ENCODE results near the gene BCAS3. TPM values are rescaled to one million over a fixed set of nuclear protein-coding genes. Genes with fewer than 3 reads are reported as not detected.

BCAS3 gene
- total and polyA plus RNA-seq, 4 donors = 5.8 to 24.6 (median 10.1) TPM

GRCh38 chr17:60862482-60862881 lies 184.8 kb downstream of the BCAS3 start:
- no peaks in the 10 kb centered on the region for H3K4me1 ChIP-seq (ENCODE audit: control insufficient read depth in 4 of 4, insufficient read depth in 4 of 4, low read length in 3 of 4)
- no peaks in the 10 kb centered on the region for H3K27me3 ChIP-seq (ENCODE audit: control insufficient read depth in 4 of 4, insufficient read depth in 4 of 4, low read length in 3 of 4)
- DNase-seq (ENCODE audit: low spot score) = no peak
- no peak overlapping the region for H3K9ac ChIP-seq (ENCODE audit: low read depth in 1 of 2, low read length in 2 of 2)
- H3K27ac ChIP-seq (ENCODE audit: low read depth in 1 of 2, low read length in 2 of 2) = no peak overlapping the region
- no peaks in the 10 kb centered on the region for H3K36me3 ChIP-seq (ENCODE audit: control insufficient read depth in 4 of 4, insufficient read depth in 3 of 4, low read depth in 1 of 4, low read length in 3 of 4)
- H3K4me3 ChIP-seq (ENCODE audit: low read depth in 1 of 3, low read length in 3 of 3) = no peak overlapping the region
- TF ChIP-seq, protein P1, sequence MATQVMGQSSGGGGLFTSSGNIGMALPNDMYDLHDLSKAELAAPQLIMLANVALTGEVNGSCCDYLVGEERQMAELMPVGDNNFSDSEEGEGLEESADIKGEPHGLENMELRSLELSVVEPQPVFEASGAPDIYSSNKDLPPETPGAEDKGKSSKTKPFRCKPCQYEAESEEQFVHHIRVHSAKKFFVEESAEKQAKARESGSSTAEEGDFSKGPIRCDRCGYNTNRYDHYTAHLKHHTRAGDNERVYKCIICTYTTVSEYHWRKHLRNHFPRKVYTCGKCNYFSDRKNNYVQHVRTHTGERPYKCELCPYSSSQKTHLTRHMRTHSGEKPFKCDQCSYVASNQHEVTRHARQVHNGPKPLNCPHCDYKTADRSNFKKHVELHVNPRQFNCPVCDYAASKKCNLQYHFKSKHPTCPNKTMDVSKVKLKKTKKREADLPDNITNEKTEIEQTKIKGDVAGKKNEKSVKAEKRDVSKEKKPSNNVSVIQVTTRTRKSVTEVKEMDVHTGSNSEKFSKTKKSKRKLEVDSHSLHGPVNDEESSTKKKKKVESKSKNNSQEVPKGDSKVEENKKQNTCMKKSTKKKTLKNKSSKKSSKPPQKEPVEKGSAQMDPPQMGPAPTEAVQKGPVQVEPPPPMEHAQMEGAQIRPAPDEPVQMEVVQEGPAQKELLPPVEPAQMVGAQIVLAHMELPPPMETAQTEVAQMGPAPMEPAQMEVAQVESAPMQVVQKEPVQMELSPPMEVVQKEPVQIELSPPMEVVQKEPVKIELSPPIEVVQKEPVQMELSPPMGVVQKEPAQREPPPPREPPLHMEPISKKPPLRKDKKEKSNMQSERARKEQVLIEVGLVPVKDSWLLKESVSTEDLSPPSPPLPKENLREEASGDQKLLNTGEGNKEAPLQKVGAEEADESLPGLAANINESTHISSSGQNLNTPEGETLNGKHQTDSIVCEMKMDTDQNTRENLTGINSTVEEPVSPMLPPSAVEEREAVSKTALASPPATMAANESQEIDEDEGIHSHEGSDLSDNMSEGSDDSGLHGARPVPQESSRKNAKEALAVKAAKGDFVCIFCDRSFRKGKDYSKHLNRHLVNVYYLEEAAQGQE (IDR thresholded peaks at IDR 0.05) = no peak
- TF ChIP-seq CTCF (IDR thresholded peaks at IDR 0.05; ENCODE audit: low read depth, low read length, missing input control) (no peak), TAF1 (conservative IDR thresholded peaks at IDR 0.05) (no peak), YY1 (IDR thresholded peaks at IDR 0.05) (no peak), SP1 (IDR thresholded peaks at IDR 0.05) (no peak), RXRA (IDR thresholded peaks at IDR 0.05) (no peak), HNF4G (IDR thresholded peaks at IDR 0.05) (no peak), HNF4A (conservative IDR thresholded peaks at IDR 0.05) (no peak), FOXA1 (IDR thresholded peaks at IDR 0.05) (no peak)
- TF ChIP-seq, protein P2, sequence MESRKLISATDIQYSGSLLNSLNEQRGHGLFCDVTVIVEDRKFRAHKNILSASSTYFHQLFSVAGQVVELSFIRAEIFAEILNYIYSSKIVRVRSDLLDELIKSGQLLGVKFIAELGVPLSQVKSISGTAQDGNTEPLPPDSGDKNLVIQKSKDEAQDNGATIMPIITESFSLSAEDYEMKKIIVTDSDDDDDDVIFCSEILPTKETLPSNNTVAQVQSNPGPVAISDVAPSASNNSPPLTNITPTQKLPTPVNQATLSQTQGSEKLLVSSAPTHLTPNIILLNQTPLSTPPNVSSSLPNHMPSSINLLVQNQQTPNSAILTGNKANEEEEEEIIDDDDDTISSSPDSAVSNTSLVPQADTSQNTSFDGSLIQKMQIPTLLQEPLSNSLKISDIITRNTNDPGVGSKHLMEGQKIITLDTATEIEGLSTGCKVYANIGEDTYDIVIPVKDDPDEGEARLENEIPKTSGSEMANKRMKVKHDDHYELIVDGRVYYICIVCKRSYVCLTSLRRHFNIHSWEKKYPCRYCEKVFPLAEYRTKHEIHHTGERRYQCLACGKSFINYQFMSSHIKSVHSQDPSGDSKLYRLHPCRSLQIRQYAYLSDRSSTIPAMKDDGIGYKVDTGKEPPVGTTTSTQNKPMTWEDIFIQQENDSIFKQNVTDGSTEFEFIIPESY (IDR thresholded peaks at IDR 0.05) = no peak
- TF ChIP-seq, protein P3, sequence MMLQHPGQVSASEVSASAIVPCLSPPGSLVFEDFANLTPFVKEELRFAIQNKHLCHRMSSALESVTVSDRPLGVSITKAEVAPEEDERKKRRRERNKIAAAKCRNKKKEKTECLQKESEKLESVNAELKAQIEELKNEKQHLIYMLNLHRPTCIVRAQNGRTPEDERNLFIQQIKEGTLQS (IDR thresholded peaks at IDR 0.05) = no peak
- TF ChIP-seq, protein P4, sequence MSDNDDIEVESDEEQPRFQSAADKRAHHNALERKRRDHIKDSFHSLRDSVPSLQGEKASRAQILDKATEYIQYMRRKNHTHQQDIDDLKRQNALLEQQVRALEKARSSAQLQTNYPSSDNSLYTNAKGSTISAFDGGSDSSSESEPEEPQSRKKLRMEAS (IDR thresholded peaks at IDR 0.05) = no peak
- H3K9me3 ChIP-seq (ENCODE audit: control insufficient read depth in 4 of 4, low read length in 3 of 4) = no peaks in the 10 kb centered on the region

- Histone ChIP-seq H3K9ac (ENCODE audit: low read depth in 1 of 2, low read length in 2 of 2) (no peak overlapping the region), H3K9me3 (ENCODE audit: control insufficient read depth in 4 of 4, low read length in 3 of 4) (no peaks in the 10 kb centered on the region), H3K4me3 (ENCODE audit: low read depth in 1 of 3, low read length in 3 of 3) (no peak overlapping the region), H3K27me3 (ENCODE audit: control insufficient read depth in 4 of 4, insufficient read depth in 4 of 4, low read length in 3 of 4) (no peaks in the 10 kb centered on the region), H3K36me3 (ENCODE audit: control insufficient read depth in 4 of 4, insufficient read depth in 3 of 4, low read depth in 1 of 4, low read length in 3 of 4) (no peaks in the 10 kb centered on the region), H3K27ac (ENCODE audit: low read depth in 1 of 2, low read length in 2 of 2) (no peak overlapping the region), H3K4me1 (ENCODE audit: control insufficient read depth in 4 of 4, insufficient read depth in 4 of 4, low read length in 3 of 4) (no peaks in the 10 kb centered on the region)
- 77% methylated on average over 4 of the region's 4 CpGs for WGBS
- no peak for DNase-seq (ENCODE audit: low spot score)
- no peak for TF ChIP-seq RXRA (IDR thresholded peaks at IDR 0.05)
- TF ChIP-seq EGR1 (IDR thresholded peaks at IDR 0.05; ENCODE audit: low read depth in 2 of 2) = no peak
- TF ChIP-seq, protein P1 (IDR thresholded peaks at IDR 0.05) = no peak
- TF ChIP-seq RAD21 (IDR thresholded peaks at IDR 0.05) = no peak
- TF ChIP-seq FOXA1 (IDR thresholded peaks at IDR 0.05) = no peak
- TF ChIP-seq JUND (IDR thresholded peaks at IDR 0.05) = no peak
- TF ChIP-seq HNF4G (IDR thresholded peaks at IDR 0.05) = no peak
- no peak for TF ChIP-seq SP1 (IDR thresholded peaks at IDR 0.05)
- no peak for TF ChIP-seq YY1 (IDR thresholded peaks at IDR 0.05)
- TF ChIP-seq, protein P2 (IDR thresholded peaks at IDR 0.05) = no peak
- TF ChIP-seq, protein P4 (IDR thresholded peaks at IDR 0.05) = no peak
- TF ChIP-seq TAF1 (conservative IDR thresholded peaks at IDR 0.05) = no peak
Observed at GRCh38 chr17:60863892-60864707, 186.4 kb downstream of the BCAS3 start.
